Measurements from ENCODE around the gene CHCHD6.

Gene CHCHD6

GRCh38 chr3:126988451-126989021 lies 284.5 kb downstream of the CHCHD6 start:
- TF ChIP-seq, protein P1, sequence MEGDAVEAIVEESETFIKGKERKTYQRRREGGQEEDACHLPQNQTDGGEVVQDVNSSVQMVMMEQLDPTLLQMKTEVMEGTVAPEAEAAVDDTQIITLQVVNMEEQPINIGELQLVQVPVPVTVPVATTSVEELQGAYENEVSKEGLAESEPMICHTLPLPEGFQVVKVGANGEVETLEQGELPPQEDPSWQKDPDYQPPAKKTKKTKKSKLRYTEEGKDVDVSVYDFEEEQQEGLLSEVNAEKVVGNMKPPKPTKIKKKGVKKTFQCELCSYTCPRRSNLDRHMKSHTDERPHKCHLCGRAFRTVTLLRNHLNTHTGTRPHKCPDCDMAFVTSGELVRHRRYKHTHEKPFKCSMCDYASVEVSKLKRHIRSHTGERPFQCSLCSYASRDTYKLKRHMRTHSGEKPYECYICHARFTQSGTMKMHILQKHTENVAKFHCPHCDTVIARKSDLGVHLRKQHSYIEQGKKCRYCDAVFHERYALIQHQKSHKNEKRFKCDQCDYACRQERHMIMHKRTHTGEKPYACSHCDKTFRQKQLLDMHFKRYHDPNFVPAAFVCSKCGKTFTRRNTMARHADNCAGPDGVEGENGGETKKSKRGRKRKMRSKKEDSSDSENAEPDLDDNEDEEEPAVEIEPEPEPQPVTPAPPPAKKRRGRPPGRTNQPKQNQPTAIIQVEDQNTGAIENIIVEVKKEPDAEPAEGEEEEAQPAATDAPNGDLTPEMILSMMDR (conservative IDR thresholded peaks at IDR 0.05), result no peak
- no peak overlapping the region for H3K27ac ChIP-seq

DNA sequence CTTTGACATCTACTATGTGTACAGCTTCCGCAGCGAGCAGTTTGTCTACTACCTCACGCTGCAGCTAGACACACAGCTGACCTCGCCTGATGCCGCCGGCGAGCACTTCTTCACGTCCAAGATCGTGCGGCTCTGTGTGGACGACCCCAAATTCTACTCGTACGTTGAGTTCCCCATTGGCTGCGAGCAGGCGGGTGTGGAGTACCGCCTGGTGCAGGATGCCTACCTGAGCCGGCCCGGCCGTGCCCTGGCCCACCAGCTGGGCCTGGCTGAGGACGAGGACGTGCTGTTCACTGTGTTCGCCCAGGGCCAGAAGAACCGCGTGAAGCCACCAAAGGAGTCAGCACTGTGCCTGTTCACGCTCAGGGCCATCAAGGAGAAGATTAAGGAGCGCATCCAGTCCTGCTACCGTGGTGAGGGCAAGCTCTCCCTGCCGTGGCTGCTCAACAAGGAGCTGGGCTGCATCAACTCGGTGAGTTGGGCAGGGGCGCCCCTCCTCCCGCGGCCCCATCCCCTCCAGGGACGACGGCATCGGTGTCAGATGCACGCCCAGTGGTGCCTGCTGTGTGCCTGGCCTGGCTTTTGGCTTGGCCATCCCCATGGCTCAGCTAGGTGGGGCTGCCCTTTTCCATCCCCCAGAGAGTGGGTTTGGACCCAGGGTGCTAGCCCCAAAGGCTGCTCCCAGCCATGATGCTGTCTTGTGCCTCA lies 285.4 kb downstream of the CHCHD6 start:
- TF ChIP-seq, protein P1 (conservative IDR thresholded peaks at IDR 0.05), result no peak
- no peak overlapping the region for H3K27ac ChIP-seq

DNA sequence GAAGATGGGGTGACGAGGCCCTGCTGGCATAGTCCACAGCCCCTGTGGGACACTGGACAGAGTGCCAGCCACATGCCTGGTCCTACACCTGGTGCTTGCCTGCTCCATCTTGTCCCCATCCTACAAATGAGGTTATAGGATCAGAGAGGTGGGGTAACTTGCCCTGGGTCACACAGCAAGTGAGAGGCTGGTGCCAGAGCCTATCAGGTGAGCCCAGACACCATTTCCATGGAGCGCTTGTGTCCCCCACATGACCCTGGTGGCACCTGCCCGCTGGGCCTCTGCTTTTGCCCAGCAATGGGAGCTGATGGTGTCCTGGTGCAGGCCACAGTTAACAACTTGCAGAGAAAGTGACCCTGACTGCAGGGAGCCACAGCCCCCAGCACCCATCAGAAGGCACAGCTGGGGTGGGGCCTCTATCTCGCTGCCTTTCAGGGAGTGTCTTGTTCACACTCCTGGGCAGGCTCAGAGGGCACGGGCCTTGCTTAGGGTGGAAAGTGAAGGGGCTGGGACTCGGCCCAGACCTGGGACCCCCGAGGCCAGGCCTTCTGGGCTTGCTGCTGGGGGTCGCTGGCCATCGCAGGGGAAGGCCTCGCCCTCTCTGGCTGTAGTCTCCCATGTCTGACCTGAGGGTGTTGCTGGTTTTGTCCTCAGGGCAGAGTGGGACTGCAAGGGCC lies 286.1 kb downstream of the CHCHD6 start:
- TF ChIP-seq, protein P1 (conservative IDR thresholded peaks at IDR 0.05), result no peak
- no peak overlapping the region for H3K27ac ChIP-seq

DNA sequence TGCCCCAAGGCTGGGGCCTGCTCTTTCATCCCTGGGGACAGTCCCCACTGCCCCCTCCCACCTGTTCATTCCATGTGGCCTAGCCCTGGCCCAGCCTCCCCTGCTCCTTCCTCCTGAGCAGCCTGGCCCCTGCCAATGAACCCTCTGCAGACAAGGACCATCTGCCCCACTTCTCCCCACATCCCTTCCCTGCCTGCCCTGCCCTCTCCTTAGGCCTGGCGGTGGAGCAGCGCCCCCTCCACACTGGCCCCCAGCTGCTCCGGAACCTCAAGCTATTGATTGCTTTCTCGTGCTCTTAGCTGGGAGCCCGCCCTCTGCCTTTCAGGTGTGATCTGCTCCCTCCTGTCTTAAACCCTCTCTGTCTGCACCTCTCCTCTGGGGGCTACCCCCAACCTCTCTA lies 286.9 kb downstream of the CHCHD6 start:
- H3K27ac ChIP-seq, result no peak overlapping the region
- TF ChIP-seq, protein P1 (conservative IDR thresholded peaks at IDR 0.05), result no peak

DNA sequence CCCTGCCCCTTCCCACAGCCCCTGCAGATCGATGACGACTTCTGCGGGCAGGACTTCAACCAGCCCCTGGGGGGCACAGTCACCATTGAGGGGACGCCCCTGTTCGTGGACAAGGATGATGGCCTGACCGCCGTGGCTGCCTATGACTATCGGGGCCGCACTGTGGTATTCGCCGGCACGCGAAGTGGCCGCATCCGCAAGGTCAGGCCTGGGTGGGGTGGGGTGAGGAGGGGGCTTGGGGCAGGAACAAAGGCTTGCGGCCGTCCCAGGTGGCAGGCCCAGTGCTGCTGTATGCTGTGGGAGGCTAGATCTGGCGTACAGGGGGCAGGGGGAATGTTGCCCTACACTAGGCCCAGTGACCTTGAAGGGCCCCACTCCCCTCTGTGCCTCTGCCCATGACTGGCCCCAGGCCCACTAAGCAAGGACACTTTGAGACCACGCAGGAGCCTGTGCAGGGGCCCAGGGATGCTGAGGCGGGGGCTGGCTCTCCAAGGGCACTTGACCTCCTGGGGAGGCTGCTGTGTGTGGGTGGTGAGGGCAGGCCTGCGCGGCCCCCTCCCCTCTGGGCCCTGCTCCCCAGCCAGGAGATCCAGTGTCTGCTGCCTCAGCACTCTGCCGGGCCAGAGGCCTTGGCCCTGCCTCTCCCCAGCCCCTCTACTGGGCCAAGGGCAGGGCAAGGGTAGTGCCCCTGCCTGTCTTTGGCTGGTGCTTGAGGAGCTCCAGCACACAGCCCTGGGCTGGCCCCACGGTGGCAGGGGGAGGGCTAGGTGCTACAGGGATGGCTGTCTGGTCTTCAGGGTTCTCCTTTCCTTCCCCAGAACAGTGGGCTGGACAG lies 287.5 kb downstream of the CHCHD6 start:
- H3K27ac ChIP-seq, result no peak overlapping the region
- TF ChIP-seq, protein P1 (conservative IDR thresholded peaks at IDR 0.05), result no peak

DNA sequence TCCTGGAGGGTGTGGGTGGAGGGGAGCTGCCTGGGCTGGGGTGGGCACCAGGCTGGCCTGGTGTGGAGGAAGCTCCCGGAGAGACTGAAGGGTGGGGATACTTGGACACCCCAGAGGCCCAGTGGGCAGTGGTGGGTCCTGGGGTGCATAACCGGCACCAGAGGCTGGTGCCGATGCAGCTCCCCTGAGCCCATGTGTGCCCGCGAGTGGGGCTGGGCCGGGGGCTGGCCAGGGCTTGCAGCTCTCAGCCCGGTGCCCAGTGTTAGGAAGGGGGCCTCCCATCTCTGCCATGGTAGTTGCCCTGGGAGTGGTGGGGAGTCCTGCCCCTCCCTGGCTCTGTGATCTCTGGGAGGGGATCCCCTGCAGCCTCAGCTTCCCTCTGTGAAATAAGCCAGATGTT lies 288.2 kb downstream of the CHCHD6 start:
- TF ChIP-seq, protein P1 (conservative IDR thresholded peaks at IDR 0.05), result no peak
- no peak overlapping the region for H3K27ac ChIP-seq

- TF ChIP-seq, protein P1 (conservative IDR thresholded peaks at IDR 0.05), result no peak
- no peak overlapping the region for H3K27ac ChIP-seq
Measured at GRCh38 chr3:126992776-126993175, 288.7 kb downstream of the CHCHD6 start.
